T-helper 2 cell (primary cell): ENCODE data around the gene PCNX2.
A peak's percentile ranks its signal among the peaks of the same experiment; 100 is the strongest.

ENCODE experiments used
- DNase-seq, 5 experiments: peaks; one replicate each; pipeline versions ENCODE4 v3.0.0 to v3.0.0-alpha.2; 2012 to 2022

The PCNX2 gene

GRCh38 chr1:232950197-232951176, 345.0 kb downstream of the PCNX2 start, which contains the start of gene NTPCR:
NTPCR (plus strand) TSS chr1:232950611; CDS start chr1:232950711, 100 bp downstream.
- peak; percentile 86 to 92 (median 91) for DNase-seq

GRCh38 chr1:232949636-232950196, 345.8 kb downstream of the PCNX2 start:
- no peak for DNase-seq

GRCh38 chr1:232944347-232944746, 351.2 kb downstream of the PCNX2 start:
- peak in 2 of 5 experiments; percentile 4 to 9 for DNase-seq

- DNase-seq: peak in 1 of 5 experiments; percentile 27
Observed at GRCh38 chr1:232943679-232944252, 351.8 kb downstream of the PCNX2 start.

- DNase-seq: no peak
Observed at GRCh38 chr1:232942413-232943294, 352.9 kb downstream of the PCNX2 start.

GRCh38 chr1:232940262-232940661, 355.3 kb downstream of the PCNX2 start:
- DNase-seq: no peak

- no peak for DNase-seq
Observed at GRCh38 chr1:232939748-232940147, 355.8 kb downstream of the PCNX2 start.

GRCh38 chr1:232938926-232939325, 356.6 kb downstream of the PCNX2 start:
- DNase-seq: no peak

- peak in 1 of 5 experiments; percentile 35 for DNase-seq
Observed at GRCh38 chr1:232937741-232938375, 357.7 kb downstream of the PCNX2 start.

GRCh38 chr1:232936941-232937340, 358.6 kb downstream of the PCNX2 start:
- DNase-seq: no peak
